ENCODE results near the gene MYLK2. TPM values are rescaled to one million over a fixed set of nuclear protein-coding genes. Genes with fewer than 3 reads are reported as not detected.
"Not testable (repeated sequence)": the region's sequence is repeated elsewhere in the genome, so short reads cannot be mapped to it uniquely, and the experiment has no call there.

The MYLK2 gene
- total RNA-seq, 1 donor from 2014 or later: 0.78 TPM

DNA sequence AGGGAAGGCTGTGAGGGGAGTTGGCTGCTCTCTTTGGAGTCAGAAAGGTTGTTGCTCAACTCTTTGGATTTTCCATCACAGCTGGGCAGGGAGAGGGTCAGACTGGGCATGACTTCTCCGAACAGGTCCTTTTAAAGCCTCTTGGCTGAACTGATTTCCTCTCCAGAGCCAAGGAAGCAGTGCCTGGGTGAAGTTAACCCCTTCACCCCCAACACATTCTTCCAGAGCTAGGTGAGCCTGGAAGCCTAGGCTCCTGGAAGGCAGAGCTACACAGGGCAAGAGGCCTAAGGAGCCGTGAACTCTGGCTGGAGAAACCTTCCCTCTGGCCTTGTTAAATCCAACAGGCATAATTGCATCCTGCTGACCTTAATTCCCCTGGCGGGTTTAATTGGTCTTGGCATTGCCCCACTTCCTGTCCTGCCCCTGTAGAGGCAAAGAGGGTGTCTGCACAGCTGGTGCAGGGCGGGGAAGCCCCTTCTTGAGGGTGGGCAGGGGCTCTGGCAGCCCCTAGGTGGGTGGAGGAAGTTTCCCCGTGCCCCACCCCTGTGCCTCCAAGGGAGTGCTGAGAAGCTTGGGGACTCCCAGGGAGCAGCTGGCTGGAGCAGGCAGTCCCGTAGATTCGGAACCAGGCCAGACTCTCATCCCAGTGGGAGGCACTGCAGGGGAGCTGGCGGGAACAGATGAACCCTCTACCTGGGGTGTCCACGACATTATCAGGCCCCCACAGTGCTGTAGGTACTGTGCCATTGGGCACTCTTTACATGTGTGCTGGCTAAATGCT, 3.6 kb upstream of the MYLK2 start:
- DNase-seq: no peak

DNA sequence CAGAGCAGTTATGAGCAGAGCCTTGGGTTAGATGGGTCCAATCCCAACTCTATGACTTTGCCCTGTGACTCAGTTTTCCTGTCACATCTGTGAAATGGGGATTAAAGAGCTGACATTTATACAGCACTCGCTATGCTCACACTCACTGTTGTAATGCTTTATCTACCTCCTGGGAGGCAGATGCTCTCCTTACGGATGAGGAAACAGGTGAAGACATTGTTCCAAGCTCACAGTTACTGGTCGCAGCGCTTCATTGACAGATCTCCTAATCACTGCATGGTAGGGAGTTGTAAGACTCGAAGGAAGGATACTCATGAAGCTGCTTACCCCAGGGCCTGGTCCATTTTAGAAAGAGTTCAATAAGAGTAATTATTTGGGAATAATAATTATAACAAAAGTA, 2.9 kb upstream of the MYLK2 start:
- no peak for DNase-seq

DNA sequence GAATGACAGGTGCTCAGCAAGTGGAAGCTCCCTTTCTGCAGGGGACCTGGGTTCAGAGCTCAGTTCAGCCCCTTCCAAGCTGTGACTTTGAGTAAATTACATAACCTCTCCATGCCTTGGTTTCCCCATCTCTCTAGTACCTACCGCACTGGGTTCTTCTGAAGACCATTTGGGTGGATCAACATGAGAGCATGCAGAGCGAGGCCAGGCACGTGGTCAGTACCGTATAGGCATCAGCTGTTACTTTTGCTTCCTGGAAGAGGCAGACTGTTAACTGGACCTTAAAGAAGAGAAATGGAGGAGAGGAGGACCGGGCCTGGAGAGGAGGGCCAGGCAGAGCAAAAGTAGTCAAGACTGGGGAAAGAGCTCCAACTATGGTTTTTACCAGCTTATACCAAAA, 1.7 kb upstream of the MYLK2 start:
- no peak for DNase-seq

DNA sequence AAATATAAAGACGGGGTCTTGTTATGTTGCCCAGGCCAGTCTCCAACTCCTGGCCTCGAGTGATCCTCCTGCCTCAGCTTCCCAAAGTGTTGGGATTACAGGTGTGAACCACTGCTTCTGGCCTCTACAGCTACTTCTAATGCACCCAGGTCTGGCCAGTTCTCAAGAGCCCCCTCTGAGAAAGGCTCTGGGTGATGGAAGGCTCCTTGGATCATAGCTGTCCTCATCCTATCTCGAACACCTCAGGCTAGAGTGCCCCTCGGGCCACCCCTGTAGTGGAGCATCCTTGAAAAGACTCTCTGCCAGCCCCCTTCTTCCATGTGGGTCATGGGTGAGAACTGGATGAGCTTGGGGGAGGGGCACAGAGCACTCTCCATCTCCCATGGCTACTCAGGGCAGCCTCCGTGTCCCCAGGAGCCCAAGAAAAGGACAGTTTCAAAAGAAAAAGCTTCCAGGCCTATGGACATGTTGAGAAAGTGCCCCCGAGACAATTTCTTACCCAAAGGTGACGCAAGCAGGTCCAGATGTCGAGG, 714 bp upstream of the MYLK2 start:
- DNase-seq: no peak

DNA sequence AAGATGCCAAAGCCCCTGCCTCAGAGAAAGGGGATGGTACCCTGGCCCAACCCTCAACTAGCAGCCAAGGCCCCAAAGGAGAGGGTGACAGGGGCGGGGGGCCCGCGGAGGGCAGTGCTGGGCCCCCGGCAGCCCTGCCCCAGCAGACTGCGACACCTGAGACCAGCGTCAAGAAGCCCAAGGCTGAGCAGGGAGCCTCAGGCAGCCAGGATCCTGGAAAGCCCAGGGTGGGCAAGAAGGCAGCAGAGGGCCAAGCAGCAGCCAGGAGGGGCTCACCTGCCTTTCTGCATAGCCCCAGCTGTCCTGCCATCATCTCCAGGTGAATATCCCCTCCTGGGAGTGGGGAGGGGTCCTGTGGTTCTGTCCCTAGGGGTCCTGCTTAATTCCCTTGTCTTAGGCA, 1.1 kb downstream of the MYLK2 start:
- no peak for DNase-seq

DNA sequence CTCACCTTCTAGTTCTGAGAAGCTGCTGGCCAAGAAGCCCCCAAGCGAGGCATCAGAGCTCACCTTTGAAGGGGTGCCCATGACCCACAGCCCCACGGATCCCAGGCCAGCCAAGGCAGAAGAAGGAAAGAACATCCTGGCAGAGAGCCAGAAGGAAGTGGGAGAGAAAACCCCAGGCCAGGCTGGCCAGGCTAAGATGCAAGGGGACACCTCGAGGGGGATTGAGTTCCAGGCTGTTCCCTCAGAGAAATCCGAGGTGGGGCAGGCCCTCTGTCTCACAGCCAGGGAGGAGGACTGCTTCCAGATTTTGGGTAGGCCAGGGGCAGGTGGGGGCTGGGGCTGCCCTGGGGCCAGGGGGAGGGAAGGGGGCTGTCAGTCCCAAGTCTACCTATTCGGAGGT, 2.3 kb downstream of the MYLK2 start:
- DNase-seq: no peak

DNA sequence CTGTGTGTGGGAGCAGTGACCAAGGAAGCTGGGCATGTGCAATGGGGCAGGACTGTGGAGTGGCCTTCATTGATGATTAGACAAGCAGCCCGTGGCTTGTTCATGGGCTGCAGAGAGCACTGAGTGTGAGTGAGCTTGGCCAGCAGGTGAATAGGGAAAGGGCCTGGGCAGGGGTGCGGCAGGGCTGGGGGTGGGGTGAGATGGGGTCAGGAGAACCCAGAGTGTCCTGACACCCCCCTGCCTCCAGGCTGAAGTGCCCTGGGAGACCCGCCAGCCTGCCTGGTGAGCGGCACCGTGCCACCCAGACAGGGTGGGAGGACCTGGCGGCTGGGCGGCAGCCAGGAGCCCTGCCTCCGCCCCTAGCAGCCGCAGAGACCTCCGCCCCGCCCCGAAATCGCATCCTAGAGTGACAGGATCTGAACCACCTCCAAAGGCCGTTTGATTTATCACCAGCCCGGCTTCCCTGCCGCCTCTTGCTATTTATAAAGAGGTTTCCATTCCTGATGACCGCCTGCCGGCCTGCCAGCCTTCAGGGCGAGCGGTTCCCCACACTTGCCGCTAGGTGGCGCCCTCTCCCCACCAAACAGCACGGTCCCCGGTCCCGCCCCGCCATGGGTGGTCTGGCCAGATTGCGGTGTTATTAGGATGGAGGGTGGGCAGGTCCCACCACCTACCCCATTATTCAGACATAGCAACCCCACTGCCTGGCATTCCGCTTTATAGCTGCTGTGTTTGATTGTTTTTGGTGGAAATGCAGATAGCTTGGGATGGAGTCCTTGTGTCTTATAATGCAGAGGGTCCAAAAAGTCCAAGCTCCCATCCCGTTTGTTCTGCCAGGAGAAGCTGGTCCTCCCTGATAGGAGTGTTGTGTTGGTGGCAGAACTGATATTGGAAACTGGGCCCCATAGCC, 3.5 kb downstream of the MYLK2 start:
- DNase-seq: peak; percentile 35

DNA sequence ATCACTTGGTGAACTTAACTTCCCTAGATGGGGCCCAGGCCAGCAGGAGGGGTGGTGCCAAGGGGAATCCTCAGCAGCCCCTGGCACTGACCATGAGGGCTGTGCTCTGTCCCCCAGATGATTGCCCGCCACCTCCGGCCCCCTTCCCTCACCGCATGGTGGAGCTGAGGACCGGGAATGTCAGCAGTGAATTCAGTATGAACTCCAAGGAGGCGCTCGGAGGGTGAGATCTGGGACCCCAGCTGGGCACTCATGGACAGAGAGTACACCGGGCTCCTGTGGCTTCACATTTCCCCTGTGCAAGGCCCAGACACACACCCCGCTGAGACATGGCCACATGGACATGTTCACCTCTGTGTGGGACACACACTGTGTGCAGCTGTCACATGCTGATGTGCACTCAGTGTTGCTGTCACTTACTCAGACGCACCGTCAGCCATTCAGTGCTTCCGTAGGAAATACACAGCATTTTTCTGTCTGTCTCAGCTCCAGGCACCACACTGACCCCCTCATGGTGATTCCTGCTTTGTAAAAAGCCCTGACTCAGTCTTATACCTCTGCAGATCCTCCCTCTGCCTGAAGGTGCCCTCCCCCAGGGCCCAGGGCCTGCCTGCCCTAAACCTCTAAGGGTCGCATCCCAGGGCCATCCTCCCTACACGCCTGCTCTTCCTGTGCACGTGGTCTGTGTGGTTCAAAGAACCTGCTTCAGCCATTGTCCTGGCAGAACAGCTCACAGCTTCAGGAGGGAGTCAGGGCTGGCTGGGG, 4.4 kb downstream of the MYLK2 start:
- DNase-seq: no peak

DNA sequence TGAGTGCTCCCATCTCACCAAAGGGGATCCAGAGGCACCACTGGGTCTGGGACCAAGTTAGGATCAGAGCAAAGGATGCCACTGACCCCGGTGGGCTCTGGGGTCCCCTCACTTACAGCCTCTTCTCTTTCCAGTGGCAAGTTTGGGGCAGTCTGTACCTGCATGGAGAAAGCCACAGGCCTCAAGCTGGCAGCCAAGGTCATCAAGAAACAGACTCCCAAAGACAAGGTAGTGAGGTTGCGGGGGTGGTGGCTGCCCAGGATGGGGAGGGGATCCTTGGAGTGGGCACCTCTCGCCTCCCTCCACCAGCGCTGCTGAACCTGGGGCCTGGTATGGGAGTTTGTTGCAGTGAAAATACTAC, 4.9 kb downstream of the MYLK2 start:
- no peak for DNase-seq

DNA sequence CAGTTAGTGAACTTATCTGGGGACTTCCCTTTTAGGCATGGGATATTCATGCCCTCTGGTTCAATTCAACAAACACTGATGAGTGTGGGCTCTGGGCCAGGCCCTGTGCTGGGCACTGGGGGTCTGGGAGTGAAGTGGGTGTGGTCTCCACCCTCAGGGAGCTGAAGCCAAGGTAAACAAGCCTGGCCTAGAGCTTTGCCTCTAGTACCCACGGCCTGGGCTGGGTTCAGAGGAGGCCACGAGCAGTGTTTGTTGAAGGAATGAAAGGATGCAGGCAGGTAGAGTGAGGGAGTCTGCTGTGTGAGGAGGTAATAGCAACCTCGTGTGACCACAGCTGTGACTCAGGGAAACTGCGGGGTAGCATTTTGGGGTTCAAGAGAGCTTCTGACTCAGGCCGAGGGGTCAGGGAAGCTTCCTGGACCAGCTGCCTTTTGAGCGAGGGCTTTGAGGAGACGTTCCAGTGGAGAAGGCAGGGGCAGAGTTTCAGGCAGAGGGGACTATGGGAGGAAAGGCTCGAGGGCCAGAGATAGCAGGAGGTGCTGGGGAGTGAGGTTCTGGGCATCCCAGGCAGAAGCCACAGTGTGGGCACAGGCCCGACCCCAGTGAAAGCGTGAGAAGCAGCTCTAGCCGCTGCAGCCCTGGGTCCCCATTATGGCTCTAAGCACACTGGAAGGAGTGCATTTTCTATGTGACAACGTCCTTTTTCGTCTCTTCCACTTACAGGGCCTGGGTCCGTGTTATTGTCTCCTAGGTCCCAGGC, 5.6 kb downstream of the MYLK2 start:
- DNase-seq: no peak

DNA sequence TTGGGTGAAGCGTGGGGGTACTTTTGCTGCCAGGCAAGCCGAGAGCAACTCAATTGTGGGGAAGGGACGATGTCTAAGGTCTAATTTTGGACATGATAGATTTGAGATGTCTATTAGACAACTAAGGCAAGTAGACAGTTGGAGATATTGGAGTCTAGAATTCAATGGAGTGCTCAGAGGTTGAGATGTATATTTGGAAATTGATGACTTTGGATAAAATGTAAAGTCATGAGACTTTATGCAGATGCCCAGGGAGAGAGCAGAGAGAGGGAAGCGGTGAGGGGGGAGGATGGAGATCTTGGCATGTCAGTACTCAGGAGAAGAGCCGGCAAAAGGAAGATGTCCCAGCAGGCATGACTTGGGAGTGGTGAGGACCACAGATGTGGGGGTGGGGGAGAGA, 6.9 kb downstream of the MYLK2 start:
- DNase-seq: no peak

DNA sequence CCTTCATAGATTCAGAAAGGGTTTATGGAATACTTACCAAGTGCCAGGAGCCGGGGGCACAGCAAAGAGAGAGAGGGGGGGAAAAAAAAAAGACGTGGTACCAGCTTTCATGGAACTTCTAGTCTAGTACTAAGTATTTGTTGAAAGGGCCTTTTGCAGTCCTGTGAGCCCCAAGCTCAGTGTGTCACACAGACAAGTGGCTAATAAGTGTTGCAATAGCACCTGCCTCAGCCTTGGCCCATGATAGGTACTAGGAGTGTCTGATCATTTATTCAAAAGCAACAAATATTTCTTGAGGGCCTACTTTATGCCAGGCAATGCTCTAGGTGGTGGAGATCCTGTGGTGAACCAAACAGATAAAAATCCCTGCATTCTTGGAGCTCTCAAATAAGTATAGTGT, 7.9 kb downstream of the MYLK2 start:
- DNase-seq: no peak

DNA sequence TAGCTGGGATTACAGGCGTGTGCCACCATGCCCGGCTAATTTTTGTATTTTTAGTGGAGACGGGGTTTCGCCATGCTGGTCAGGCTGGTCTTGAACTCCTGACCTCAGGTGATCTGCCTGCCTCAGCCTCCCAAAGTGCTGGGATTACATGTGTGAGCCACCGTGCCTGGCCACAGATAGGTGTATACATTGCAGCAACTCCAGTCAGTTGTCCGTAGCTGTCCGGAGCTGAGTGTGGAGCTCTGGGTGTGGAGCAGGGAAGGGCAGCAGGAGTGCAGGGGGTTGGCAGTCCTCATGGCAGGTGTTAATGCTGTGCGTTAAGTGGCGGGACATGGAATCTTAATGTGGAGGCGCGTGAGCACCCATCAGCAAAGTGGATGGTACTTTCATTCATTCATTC, 8.9 kb downstream of the MYLK2 start:
- DNase-seq: not testable (repeated sequence)

DNA sequence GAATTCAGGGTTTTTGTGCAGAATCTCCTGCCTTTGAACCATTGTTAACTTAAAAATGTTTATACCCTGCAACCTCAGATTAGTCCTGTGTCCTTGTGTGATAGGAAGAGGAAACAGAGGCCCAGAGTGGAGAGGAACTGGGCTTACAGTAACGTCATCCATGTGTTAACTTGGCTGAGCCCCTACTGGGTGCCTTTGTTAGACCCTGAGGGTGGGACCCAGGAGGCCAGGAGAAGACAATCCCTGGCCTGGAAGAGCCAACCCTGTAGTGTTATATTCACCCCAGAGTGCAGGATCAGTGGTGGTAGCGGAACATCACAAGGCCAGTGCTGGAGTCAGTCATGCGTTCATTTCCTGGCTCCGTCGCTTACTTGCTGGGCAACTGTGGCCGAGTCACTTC, 10.6 kb downstream of the MYLK2 start:
- no peak for DNase-seq

DNA sequence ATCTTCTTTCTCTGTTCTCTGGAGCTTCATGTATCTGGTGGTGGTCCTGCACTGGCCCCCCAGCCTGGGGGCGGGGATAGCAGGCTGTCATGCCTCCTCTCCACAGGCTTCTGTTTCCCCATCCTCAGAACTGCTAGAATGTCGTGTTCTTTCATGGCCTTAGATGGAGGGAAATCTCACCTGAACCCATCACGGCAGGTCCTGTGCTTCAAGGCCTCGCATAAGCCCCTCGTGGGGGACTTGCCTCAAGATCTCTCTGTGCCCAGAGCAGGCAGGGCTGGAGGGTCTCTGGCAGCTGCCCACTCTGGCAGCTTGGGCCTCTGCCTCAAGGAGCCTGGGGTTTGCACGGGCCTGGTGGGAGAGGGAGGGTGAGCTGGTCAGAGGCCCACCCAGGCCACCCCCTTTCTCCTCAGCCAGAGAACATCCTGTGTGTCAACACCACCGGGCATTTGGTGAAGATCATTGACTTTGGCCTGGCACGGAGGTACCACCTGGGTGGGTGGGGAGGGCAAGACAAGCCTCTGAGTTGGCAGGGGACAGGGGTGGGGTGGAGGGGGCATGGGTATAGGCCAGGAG, 11.3 kb downstream of the MYLK2 start:
- no peak for DNase-seq

DNA sequence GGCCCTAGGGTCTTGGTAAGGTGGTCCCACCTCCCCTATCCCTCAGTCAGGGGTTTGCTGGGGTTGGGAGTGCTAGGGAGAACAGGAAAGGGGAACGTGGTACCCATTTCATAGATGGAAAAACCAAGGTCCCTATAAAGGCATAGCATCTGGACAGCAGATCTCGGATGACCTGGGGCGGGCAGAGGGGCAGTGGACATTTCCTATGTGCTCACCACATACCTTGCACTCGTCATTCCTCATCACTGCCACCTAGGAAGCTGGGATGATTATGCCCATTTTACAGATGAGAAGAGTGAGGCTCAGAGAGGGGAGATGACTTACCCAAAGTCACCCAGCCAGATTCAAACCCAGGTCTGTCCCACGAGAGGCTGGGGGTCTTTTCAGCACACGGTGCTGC, 12.1 kb downstream of the MYLK2 start:
- DNase-seq: no peak

DNA sequence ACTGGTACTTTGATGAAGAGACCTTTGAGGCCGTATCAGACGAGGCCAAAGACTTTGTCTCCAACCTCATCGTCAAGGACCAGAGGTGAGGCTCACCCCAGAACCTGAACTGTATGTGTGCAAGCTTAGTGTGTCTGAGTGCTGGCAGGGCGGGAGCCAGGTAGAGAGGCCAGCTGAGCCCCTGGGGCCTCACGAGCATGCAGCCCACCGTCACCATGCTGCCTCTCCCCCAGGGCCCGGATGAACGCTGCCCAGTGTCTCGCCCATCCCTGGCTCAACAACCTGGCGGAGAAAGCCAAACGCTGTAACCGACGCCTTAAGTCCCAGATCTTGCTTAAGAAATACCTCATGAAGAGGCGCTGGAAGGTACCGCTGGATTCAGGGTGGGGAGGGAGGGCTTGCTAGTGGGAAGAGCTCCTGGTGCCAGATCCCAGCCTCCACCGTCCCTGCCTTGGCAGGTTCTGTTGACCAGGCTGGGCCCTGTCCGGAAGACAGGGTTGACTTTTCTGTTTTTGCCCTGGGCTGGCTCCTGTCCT, 12.7 kb downstream of the MYLK2 start:
- DNase-seq: no peak

DNA sequence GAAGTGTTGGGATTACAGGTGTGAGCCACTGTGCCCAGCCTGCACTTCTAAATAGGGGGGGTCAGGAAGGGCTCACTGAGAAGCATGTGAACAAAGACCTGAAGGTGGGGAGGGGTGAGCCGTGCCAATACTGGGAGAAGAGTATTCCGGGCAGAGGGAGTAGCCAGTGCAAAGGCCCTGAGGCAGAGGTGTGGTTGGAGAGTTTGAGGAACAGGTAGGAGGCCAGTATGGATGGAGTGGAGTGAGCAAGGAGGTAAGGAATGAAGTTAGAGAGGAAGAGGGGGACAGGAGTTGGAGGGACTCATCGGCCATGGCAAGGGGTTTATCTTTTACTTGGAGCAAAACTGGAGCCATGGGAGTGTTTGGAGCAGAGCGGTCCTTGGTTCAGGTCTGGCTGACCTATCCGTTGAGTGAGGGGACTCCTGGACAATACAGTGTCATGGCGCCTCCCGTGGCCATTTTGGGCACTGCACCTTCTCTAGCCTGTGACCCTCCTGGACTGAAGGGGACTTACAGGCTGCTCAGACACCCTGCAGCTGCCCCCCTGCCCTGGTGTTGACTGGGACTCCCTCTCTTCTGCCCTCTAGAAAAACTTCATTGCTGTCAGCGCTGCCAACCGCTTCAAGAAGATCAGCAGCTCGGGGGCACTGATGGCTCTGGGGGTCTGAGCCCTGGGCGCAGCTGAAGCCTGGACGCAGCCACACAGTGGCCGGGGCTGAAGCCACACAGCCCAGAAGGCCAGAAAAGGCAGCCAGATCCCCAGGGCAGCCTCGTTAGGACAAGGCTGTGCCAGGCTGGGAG, 14.2 kb downstream of the MYLK2 start:
- no peak for DNase-seq

DNA sequence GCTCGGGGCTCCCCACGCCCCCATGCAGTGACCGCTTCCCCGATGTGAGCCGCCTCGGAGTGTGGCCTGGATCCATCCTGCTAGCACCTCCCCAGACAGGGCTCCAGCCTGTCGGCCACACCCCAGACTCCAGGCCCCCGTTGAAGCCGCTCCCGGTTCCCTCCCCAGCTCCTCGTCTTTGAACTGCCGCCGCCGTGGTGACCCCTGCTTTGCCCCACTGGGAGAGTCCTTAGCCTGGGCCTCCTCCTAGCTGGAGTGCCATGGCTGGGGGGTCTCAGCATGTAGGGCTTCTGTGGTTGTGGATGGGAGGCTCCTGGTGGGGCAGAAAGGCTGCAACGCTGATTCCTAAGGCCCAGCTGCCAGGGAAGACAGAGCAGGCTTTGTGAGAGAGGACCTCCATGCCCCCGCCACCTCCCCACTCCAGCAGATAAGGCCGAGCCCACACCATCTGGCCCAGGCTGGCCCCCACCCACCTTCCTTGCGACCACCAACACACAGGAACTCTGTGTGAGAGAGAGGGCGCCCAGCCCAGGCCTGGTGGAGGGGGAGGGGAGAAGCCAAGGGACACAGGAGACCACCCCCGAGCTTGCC, 14.9 kb downstream of the MYLK2 start:
- DNase-seq: no peak

DNA sequence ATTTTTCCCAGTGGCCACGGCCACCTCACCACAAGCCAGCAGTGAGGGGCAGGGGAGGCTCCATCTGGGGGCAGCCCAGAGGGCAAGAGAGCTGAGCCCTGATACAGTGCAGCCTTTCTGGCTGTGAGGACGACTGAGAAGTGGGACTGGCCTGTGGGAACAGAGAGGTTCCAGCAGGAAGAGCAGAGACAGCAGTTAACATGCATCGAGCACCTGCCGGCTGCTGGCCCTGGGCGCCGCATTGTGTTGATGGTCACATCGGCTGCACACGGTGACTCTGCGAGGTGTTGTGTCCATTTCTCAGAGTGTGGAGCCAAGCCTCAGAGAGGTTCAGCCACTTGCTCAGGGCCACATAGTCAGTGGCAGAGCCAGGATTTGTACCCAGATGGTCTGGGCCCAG, 16.4 kb downstream of the MYLK2 start:
- DNase-seq: no peak
